ENCODE data around the gene CDR2L.
A peak's percentile ranks its signal among the peaks of the same experiment; 100 is the strongest.

Gene CDR2L

DNA sequence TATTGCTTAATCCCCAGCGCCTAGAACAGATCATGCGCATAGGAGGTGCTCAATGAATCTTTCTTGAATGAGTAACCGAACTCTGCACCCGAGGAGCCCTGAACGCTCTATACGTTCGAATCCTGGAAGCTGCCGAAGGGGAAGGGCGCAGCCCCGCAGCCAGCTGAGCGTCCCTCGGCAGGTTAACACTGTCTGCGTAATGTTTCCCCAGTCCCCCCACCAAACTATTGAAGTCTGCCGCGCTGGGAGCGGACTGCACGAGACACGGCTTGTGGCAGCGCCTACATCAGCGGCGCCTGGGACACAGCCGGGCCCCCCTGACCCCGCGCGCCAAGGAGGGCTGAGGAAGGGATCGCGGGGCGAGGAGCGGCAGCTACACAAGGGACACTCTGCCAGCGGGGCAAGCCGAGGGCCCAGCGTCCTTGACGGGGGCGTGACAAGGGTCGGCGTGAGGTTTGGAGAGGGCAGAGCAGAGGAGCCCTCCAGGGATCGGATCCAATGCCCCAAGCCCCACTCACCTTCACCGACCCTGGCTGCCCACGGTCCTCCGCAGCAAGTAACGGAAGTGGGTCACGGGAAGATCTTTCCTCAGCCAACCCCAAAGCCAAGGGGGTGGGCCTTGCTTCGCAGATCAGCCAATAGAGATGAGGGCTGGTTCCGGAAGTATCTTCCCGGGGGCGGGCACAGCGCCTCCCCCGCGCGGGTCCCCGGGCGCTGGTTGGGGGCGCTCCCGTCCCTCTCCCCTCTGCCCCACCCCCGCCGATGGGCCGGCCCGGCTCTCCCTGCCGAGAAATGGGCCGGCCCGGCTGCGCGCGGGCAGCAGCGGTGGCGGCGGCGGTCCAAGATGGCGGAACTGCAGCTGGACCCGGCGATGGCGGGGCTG, 59.2 kb downstream of the CDR2L start, which contains the start of the genes ATP5PD and KCTD2:
TSS of gene ATP5PD (minus strand) at position 563 of the 883 bp plus-strand sequence. CDS start 4,319 bp downstream, outside the sequence.
TSS of gene KCTD2 (plus strand) at position 819 of the 883 bp plus-strand sequence. CDS start at position 845, 26 bp downstream.
- peak; percentile 98 for DNase-seq

DNA sequence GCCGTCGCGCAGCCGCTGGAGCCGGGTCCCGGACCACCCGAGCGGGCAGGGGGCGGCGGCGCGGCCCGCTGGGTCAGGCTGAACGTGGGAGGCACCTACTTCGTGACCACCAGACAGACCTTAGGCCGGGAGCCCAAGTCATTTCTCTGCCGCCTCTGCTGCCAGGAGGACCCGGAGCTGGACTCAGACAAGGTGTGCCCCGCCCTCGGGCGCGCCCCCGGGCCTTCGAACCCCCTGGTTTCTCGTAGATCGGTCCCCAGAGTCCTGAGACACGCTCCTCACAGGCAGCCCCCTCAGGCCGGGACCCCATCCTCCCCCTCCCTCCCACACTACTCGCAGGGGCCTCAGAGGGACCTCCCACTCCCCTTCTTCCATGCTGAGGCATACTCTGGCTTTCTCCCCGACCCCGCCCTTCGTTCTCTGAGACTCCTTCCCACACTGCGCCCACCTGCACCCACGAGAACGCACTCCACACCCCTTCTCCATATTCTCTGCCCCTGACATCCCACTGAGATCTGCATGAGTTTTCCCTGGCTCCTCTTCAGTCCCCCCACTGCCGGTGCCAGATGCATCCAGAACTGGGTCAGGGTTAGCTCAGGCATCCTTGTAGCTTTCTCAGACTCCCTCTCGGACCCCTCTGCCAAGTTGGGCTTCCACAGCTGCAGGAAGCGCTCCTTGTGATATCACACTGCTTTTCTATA, 60.1 kb downstream of the CDR2L start:
- DNase-seq: no peak

DNA sequence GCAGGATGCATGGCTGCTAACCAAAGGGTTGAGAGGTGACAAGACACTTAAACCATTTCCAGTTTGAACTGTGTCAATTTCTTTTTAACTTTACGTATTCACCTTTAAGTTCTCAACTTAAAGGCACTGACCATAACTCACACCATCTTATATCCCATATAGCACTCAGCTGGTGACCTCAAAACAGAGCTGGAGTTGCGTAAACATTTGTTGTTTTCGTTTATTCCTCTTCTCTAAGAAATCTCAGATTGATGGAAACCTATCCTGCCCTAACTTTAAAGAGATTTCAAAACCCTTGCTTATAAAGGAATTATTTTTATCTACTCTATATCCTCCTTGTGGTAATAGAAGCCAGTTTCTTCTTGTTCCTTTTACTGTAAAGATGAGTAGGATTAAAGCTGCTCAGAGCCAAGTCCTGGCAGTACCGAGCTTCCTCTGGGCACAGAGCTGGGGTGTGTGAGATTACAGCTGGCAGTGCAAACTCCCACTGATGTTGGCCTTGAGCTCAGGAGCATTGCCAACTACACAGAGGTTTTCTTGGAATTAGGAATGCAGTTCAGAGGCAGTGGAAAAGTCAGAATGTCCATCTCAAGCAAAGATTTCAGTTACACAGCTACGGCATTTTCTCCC, 60.9 kb downstream of the CDR2L start:
- DNase-seq: no peak

DNA sequence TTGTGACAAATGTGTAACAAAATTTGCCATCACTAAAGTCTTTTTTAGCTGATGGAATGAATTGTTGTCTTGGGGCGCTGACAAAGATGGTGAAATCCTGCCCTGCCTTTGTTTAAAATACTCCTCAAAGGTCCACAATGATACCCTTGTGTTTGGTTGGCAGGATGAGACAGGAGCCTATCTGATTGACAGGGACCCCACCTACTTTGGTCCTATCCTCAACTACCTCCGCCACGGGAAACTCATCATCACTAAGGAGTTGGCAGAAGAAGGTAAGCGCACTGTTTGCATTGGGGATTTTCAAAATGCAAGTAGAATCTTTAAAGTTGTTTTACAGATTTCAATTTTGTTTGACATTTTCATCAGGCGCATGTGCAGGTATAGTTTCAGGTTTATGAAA, 61.6 kb downstream of the CDR2L start:
- no peak for DNase-seq

DNA sequence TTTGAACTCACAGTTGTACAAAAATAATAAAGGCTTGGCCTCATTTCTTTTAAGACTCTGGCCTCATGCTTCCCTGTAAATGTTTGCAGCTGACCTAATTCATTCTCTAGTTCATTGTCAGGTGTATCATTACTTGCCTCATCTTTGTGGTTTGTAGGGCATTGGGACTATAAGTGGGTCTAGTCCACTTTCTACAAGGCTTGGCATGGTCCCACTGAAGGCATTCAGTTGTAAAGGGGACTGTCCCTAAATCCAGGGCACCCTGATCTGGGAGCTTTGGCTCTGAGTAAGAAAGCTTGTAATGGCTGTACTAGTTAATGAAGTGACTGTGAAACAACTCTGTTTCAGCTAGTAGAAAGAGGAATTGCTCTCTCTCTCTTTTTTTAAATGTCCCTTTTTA, 62.3 kb downstream of the CDR2L start:
- DNase-seq: no peak

DNA sequence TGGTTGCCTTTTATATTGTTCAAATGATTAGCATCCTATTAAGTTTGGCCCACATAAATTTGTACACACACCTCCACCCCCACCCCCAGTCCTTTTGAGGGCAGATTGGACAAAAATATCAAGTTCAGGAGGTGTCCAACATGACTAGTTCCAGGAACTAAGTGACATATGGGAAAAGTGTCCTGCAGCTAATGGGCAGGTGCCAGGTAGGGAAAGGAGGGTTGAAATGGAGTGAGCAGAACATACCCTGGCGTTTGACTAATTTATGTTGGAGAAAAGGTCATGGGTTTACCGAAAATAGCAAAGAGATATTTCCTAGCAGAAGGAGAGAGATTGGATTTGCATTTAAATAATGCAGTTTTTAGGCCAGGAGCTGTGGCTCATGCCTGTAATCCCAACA, 64.5 kb downstream of the CDR2L start:
- DNase-seq: no peak
